K562 (cell line): Measurements from ENCODE around the gene DMD.

Source experiments
- CBX5 ChIP-seq: IDR thresholded peaks from 2 replicates; pipeline ENCODE4 v1.6.1; 2014; ENCODE audit warnings: low read depth, borderline replicate concordance
- DMBX1 ChIP-seq: fragments of 250-450 bp; sonication (Bioruptor Pico); IDR thresholded peaks from 2 replicates; pipeline ENCODE4 v1.8.0; 2022; ENCODE audit warnings: inconsistent platforms, mild to moderate bottlenecking, moderate library complexity, borderline replicate concordance
- FOSL1 ChIP-seq: fragments of 200-800 bp; sonication (Bioruptor generic); conservative IDR thresholded peaks from 2 replicates; pipeline ENCODE4 v1.6.1; 2016; ENCODE audit warnings: missing genetic modification characterization, missing compliant biosample characterization
- GATA2 ChIP-seq: sonication (generic); formaldehyde crosslinking; IDR thresholded peaks from 2 replicates; pipeline ENCODE4 v1.4.0; 2020; ENCODE audit warnings: mild to moderate bottlenecking, missing genetic modification reagents
- MAFF ChIP-seq: IDR thresholded peaks from 2 replicates; pipeline ENCODE4 v1.6.1; 2012; ENCODE audit warnings: low read length, improper control_type of control experiment
- MYNN ChIP-seq, 2 experiments: sonication (generic); formaldehyde crosslinking in 1 of 2; IDR thresholded peaks; 2 replicates each; pipeline versions ENCODE4 v1.5.0 to v1.6.1; 2016 to 2020; ENCODE audit warnings: antibody characterized with exemption in 1 of 2, missing genetic modification reagents in 1 of 2
- POLR2A ChIP-seq: fragments of 450-650 bp; conservative IDR thresholded peaks from 2 replicates; pipeline ENCODE4 v1.6.1; 2016
- POLR2AphosphoS5 ChIP-seq: IDR thresholded peaks from 2 replicates; pipeline ENCODE4 v1.6.1; 2011; ENCODE audit warnings: mild to moderate bottlenecking, low read depth, low read length, moderate library complexity; ENCODE audit not compliant: control insufficient read depth, insufficient read depth
- SIN3A ChIP-seq, 2 experiments: fragments of 150-350 bp in 1 of 2; IDR thresholded peaks; 2 replicates each; pipeline ENCODE4 v1.6.1; 2011 to 2016; ENCODE audit warnings: borderline replicate concordance in 2 of 2, low read depth in 2 of 2, low read length in 2 of 2, mild to moderate bottlenecking in 2 of 2, moderate library complexity in 2 of 2; ENCODE audit not compliant: control insufficient read depth in 1 of 2
- SREBF1 ChIP-seq: fragments of 150-350 bp; IDR thresholded peaks from 2 replicates; pipeline ENCODE4 v1.6.1; 2014; ENCODE audit warnings: antibody characterized with exemption, low read depth, low read length, borderline replicate concordance
- ZBTB26 ChIP-seq: fragments of 450-650 bp; formaldehyde crosslinking; IDR thresholded peaks from 2 replicates; pipeline ENCODE4 v1.4.0; 2022; ENCODE audit warnings: missing genetic modification characterization
- ZBTB7A ChIP-seq: IDR thresholded peaks from 2 replicates; pipeline ENCODE4 v1.6.1; 2011; ENCODE audit warnings: low read depth, mild to moderate bottlenecking, low read length, moderate library complexity, borderline replicate concordance; ENCODE audit not compliant: control insufficient read depth
- ZNF384 ChIP-seq: IDR thresholded peaks from 2 replicates; pipeline ENCODE4 v1.6.1; 2012; ENCODE audit warnings: low read depth, low read length, improper control_type of control experiment
- ZNF76 ChIP-seq: fragments of 250-450 bp; sonication (Bioruptor Pico); IDR thresholded peaks from 2 replicates; pipeline ENCODE4 v1.4.0; 2020; ENCODE audit warnings: mild to moderate bottlenecking, moderate library complexity, borderline replicate concordance

- TF ChIP-seq FOSL1 (tag) (no peak), ZNF384 (no peak), DMBX1 (CRISPR knock-in tag) (no peak), CBX5 (no peak), ZBTB7A (no peak), MAFF (no peak), SREBF1 (no peak), MYNN (IDR thresholded peaks at IDR 0.05) (no peak), MYNN (CRISPR knock-in tag; IDR thresholded peaks at IDR 0.05) (no peak), GATA2 (CRISPR knock-in tag) (no peak), POLR2AphosphoS5 (no peak), ZBTB26 (CRISPR knock-in tag) (no peak), POLR2A (no peak), ZNF76 (CRISPR knock-in tag) (no peak), SIN3A (IDR thresholded peaks at IDR 0.05; ENCODE audit: borderline replicate concordance in 2 of 2, control insufficient read depth in 1 of 2, low read depth in 2 of 2, low read length in 2 of 2) (no peak)
These were observed 2139.6 kb downstream of the DMD start, which contains the start of gene FTHL17 for GRCh38 chrX:31071725-31072124.
